Measurements from ENCODE around the gene PSMA3. TPM values are rescaled to one million over a fixed set of nuclear protein-coding genes. Genes with fewer than 3 reads are reported as not detected.

PSMA3 gene
- total RNA-seq, 1 donor from 2014 or later = 197 TPM

- Mint-ChIP-seq H3K27ac (peak overlapping the region; percentile 87), H3K9me3 (ENCODE audit: low read depth) (no peaks in the 10 kb centered on the region), H3K4me3 (ENCODE audit: low read depth) (no peak overlapping the region), H3K4me1 (ENCODE audit: low read depth) (peaks cover 18% of the 10 kb centered on the region), H3K27me3 (no peaks in the 10 kb centered on the region), H3K36me3 (ENCODE audit: insufficient read depth) (peaks cover 36% of the 10 kb centered on the region)
- TF ChIP-seq, protein P1, sequence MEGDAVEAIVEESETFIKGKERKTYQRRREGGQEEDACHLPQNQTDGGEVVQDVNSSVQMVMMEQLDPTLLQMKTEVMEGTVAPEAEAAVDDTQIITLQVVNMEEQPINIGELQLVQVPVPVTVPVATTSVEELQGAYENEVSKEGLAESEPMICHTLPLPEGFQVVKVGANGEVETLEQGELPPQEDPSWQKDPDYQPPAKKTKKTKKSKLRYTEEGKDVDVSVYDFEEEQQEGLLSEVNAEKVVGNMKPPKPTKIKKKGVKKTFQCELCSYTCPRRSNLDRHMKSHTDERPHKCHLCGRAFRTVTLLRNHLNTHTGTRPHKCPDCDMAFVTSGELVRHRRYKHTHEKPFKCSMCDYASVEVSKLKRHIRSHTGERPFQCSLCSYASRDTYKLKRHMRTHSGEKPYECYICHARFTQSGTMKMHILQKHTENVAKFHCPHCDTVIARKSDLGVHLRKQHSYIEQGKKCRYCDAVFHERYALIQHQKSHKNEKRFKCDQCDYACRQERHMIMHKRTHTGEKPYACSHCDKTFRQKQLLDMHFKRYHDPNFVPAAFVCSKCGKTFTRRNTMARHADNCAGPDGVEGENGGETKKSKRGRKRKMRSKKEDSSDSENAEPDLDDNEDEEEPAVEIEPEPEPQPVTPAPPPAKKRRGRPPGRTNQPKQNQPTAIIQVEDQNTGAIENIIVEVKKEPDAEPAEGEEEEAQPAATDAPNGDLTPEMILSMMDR (IDR thresholded peaks at IDR 0.05; ENCODE audit: unreplicated experiment) = no peak
- DNase-seq (ENCODE audit: low spot score, unreplicated experiment) = no peak
Observed at GRCh38 chr14:58288106-58288792, 43.6 kb downstream of the PSMA3 start.

DNA sequence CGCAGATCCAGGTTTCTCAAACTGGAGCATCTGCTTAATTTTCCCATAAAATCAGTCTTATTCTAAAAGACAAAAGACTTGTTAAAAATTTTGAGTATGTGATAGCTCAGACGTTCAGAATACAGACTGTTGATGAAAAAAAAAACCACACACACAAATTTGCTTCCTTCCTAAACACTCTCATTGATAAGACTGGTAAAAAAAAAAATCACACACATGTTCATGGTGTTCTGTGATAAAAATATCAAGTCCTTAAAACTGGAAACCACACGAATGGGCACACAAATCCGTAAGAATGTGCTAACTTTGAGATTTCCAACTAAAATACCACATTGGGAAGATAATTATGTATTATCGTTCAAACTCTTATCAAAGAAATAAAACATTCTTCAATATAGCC is 47.0 kb downstream of the PSMA3 start:
- Mint-ChIP-seq H3K27ac (no peak overlapping the region), H3K9me3 (ENCODE audit: low read depth) (no peaks in the 10 kb centered on the region)

GRCh38 chr14:58292187-58292586 is 47.5 kb downstream of the PSMA3 start:
- H3K27me3 Mint-ChIP-seq = no peaks in the 10 kb centered on the region
- H3K27ac Mint-ChIP-seq = no peak overlapping the region
- peaks cover 41% of the 10 kb centered on the region for H3K36me3 Mint-ChIP-seq (ENCODE audit: insufficient read depth)
- no peaks in the 10 kb centered on the region for H3K9me3 Mint-ChIP-seq (ENCODE audit: low read depth)
- H3K4me1 Mint-ChIP-seq (ENCODE audit: low read depth) = peaks cover 27% of the 10 kb centered on the region
- DNase-seq (ENCODE audit: low spot score, unreplicated experiment) = no peak
- H3K4me3 Mint-ChIP-seq (ENCODE audit: low read depth) = no peak overlapping the region
- TF ChIP-seq, protein P1 (IDR thresholded peaks at IDR 0.05; ENCODE audit: unreplicated experiment) = no peak

More for the DNA sequence above, 47.0 kb downstream of the PSMA3 start:
- DNase-seq (ENCODE audit: low spot score, unreplicated experiment) = no peak
- Mint-ChIP-seq H3K4me3 (ENCODE audit: low read depth) (no peak overlapping the region), H3K36me3 (ENCODE audit: insufficient read depth) (peaks cover 42% of the 10 kb centered on the region), H3K27me3 (no peaks in the 10 kb centered on the region), H3K4me1 (ENCODE audit: low read depth) (peaks cover 23% of the 10 kb centered on the region)
- TF ChIP-seq, protein P1 (IDR thresholded peaks at IDR 0.05; ENCODE audit: unreplicated experiment) = no peak

DNA sequence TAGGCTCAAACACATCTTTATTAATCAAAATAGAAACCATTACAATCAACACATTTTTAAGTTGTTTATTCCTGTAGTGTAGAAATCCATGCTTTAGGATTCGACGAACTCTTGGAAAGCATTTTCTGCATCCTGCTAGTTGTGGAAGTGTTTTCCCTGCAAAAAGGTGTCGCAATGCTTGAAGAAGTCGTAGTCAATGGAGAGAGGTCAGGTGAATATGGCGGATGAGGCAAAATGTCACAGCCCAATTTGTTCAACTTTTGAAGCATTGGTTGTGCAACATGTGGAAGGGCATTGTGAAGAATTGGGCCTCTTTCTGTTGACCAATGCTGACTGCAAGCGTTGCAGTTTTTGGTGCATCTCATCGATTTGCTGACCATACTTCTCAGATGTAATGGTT is 49.6 kb downstream of the PSMA3 start:
- Mint-ChIP-seq H3K4me3 (ENCODE audit: low read depth) (no peak overlapping the region), H3K27me3 (no peaks in the 10 kb centered on the region), H3K9me3 (ENCODE audit: low read depth) (no peaks in the 10 kb centered on the region), H3K36me3 (ENCODE audit: insufficient read depth) (peaks cover 31% of the 10 kb centered on the region), H3K4me1 (ENCODE audit: low read depth) (peaks cover 13% of the 10 kb centered on the region), H3K27ac (no peak overlapping the region)
- DNase-seq (ENCODE audit: low spot score, unreplicated experiment) = no peak
- TF ChIP-seq, protein P1 (IDR thresholded peaks at IDR 0.05; ENCODE audit: unreplicated experiment) = no peak

DNA sequence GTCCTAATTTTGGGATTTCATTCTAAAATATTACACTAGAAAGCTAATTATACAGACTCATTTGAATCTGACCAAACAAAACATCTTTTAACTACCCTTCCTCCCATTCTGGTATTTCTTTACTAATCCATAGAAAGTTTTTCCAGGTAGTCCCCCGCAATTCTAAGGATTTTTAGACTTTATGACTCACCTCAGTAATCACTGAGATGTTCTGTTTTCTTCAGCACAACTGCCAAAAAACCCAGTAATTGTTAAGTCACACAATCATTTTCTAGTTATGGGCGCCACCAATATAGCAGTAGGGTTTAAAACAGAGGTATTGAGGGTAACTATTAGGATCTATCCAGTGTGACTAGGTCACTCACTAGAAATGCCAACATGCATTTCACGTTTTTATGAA is 52.1 kb downstream of the PSMA3 start:
- no peaks in the 10 kb centered on the region for H3K9me3 Mint-ChIP-seq (ENCODE audit: low read depth)
- TF ChIP-seq, protein P1 (IDR thresholded peaks at IDR 0.05; ENCODE audit: unreplicated experiment) = no peak
- no peak overlapping the region for H3K4me3 Mint-ChIP-seq (ENCODE audit: low read depth)
- H3K4me1 Mint-ChIP-seq (ENCODE audit: low read depth) = peaks cover 17% of the 10 kb centered on the region
- DNase-seq (ENCODE audit: low spot score, unreplicated experiment) = no peak
- no peak overlapping the region for H3K27ac Mint-ChIP-seq
- no peaks in the 10 kb centered on the region for H3K27me3 Mint-ChIP-seq
- H3K36me3 Mint-ChIP-seq (ENCODE audit: insufficient read depth) = peaks cover 20% of the 10 kb centered on the region

Data from progenitor cell of endocrine pancreas (in vitro differentiated cells).